ENCODE results near the gene ABHD14A. TPM values are rescaled to one million over a fixed set of nuclear protein-coding genes. Genes with fewer than 3 reads are reported as not detected.

ABHD14A gene
- total and polyA plus RNA-seq, 5 experiments from 2014 or later, result 17.7 to 100 (median 94.6) TPM

DNA sequence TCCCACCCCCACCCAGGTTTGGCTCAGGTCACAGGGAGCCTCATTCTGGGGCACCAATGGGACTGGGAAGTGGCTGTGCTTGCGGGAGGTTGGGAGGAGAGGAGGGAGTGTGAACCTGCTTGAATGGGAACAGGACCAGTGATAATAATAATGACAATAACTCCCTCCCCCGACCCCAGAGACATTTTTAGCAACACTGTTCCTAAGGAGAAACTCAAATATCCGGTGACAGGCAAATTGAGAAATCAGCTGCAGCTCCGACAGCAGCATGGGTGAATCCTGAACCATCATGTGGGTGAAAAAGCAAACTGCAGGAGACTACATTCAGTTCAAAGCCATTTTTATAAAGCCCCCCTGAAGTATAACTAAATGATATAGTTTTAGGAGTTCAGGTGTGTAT lies 32.4 kb downstream of the ABHD14A start:
- Mint-ChIP-seq H3K4me1 (peaks cover 0 to 13% (median 7%) of the 10 kb centered on the region in 4 donors), H3K27ac (no peak overlapping the region), H3K36me3 (no peaks in the 10 kb centered on the region), H3K27me3 (no peaks in the 10 kb centered on the region), H3K9me3 (peaks cover 0 to 3% (median 0%) of the 10 kb centered on the region in 9 donors), H3K4me3 (no peak overlapping the region)
- POLR2A ChIA-PET, result interaction anchor here (1.1 kb wide), 1 partner anchor 47 kb away, joined by 4 read pairs; no protein-coding TSS in a partner anchor
- DNase-seq (no peak), ATAC-seq (no peak)

- peaks cover 0 to 9% (median 7%) of the 10 kb centered on the region in 4 donors for H3K4me1 Mint-ChIP-seq
- peaks cover 0 to 3% (median 0%) of the 10 kb centered on the region in 9 donors for H3K9me3 Mint-ChIP-seq
- ATAC-seq (no peak), DNase-seq (no peak)
- no peaks in the 10 kb centered on the region for H3K27me3 Mint-ChIP-seq
- POLR2A ChIA-PET, result no interaction called here
- H3K4me3 Mint-ChIP-seq, result peak overlapping the region in 1 of 10 donors; percentile 9
- peak overlapping the region in 1 of 10 donors; percentile 44 for H3K27ac Mint-ChIP-seq
- H3K36me3 Mint-ChIP-seq, result no peaks in the 10 kb centered on the region
These were observed 35.6 kb downstream of the ABHD14A start for GRCh38 chr3:52010431-52010830.

- H3K27me3 Mint-ChIP-seq, result no peaks in the 10 kb centered on the region
- no peak for ATAC-seq
- H3K9me3 Mint-ChIP-seq, result peaks cover 0 to 3% (median 0%) of the 10 kb centered on the region in 9 donors
- POLR2A ChIA-PET, result interaction anchor here (1.2 to 1.6 kb wide), 2 partner anchors 17 to 71 kb away, joined by 3 to 6 read pairs; partner anchors contain the start of genes PARP3, RPL29 and RRP9
- H3K36me3 Mint-ChIP-seq, result no peaks in the 10 kb centered on the region
- no peak for DNase-seq
- peak overlapping the region in 1 of 10 donors; percentile 86 for H3K27ac Mint-ChIP-seq
- no peak overlapping the region for H3K4me3 Mint-ChIP-seq
- H3K4me1 Mint-ChIP-seq, result no peaks in the 10 kb centered on the region
These were observed 37.8 kb downstream of the ABHD14A start for GRCh38 chr3:52012699-52013098.

- Mint-ChIP-seq H3K4me3 (no peak overlapping the region), H3K27ac (peak overlapping the region in 2 of 10 donors; percentile 56 to 76), H3K27me3 (no peaks in the 10 kb centered on the region), H3K36me3 (no peaks in the 10 kb centered on the region), H3K4me1 (no peaks in the 10 kb centered on the region), H3K9me3 (peaks cover 0 to 3% (median 0%) of the 10 kb centered on the region in 9 donors)
- DNase-seq, result no peak
- ATAC-seq, result no peak
- POLR2A ChIA-PET, result no interaction called here
These were observed 39.1 kb downstream of the ABHD14A start for GRCh38 chr3:52013802-52014598.

GRCh38 chr3:52014613-52015012 lies 39.7 kb downstream of the ABHD14A start:
- POLR2A ChIA-PET, result no interaction called here

DNA sequence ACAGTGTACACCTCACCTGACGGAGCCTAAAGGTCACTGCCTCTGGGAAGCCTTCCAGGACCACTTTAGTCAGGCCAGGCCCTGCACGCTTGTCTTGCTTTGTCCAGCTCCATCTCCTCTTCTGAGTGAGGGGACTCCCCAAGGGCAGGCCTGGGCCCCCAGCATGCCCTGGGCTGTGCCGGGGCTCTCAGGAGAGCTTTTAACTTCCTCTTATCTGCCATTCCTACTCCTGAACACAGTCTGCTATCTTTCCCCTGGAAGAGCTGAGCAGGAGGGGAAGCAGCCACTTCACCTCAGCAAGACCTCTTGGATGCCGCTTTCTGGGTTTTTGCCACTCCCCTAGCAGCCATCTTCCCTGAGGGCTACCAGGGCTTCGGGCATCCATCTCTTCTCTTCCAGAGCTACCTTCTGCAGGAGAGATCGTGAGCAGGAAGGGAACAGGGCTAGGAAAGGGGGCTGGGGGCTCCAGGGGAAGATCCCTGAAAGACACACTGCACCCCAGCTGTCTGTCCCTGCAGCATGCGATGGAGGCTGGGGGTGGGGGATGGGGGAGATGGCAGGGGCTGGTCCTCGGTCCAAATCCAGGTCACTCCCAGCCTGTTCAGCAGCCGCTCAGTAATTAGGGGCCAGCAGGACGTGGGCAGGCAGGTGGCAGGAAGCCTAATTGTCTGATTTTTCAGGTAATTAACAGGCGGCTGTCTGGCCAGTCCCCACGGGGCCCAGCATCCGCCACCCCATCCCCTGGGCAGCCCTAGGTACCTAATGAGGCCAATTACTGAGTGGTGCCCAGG lies 40.8 kb downstream of the ABHD14A start:
- DNase-seq, result no peak
- H3K4me1 Mint-ChIP-seq, result no peaks in the 10 kb centered on the region
- no peak overlapping the region for H3K4me3 Mint-ChIP-seq
- no peak for ATAC-seq
- H3K27me3 Mint-ChIP-seq, result no peaks in the 10 kb centered on the region
- H3K27ac Mint-ChIP-seq, result peak overlapping the region in 1 of 10 donors; percentile 50
- POLR2A ChIA-PET, result interaction anchor here (1.2 kb wide), 1 partner anchor 51 kb away, joined by 3 read pairs; no protein-coding TSS in a partner anchor
- H3K9me3 Mint-ChIP-seq, result peaks cover 0 to 3% (median 0%) of the 10 kb centered on the region in 9 donors
- no peaks in the 10 kb centered on the region for H3K36me3 Mint-ChIP-seq

More at GRCh38 chr3:52014613-52015012, 39.7 kb downstream of the ABHD14A start:
- Mint-ChIP-seq H3K9me3 (peaks cover 0 to 3% (median 0%) of the 10 kb centered on the region in 9 donors), H3K4me3 (no peak overlapping the region), H3K27ac (no peak overlapping the region), H3K27me3 (no peaks in the 10 kb centered on the region), H3K4me1 (no peaks in the 10 kb centered on the region), H3K36me3 (no peaks in the 10 kb centered on the region)
- DNase-seq (no peak), ATAC-seq (no peak)

- DNase-seq, result no peak
- Mint-ChIP-seq H3K4me1 (no peaks in the 10 kb centered on the region), H3K36me3 (no peaks in the 10 kb centered on the region), H3K4me3 (no peak overlapping the region), H3K27me3 (no peaks in the 10 kb centered on the region), H3K27ac (no peak overlapping the region), H3K9me3 (no peaks in the 10 kb centered on the region)
- POLR2A ChIA-PET, result no interaction called here
- ATAC-seq, result no peak
These were observed 42.7 kb downstream of the ABHD14A start for GRCh38 chr3:52017586-52017985.

- Mint-ChIP-seq H3K9me3 (no peaks in the 10 kb centered on the region), H3K4me1 (peaks cover 0 to 2% (median 0%) of the 10 kb centered on the region in 4 donors), H3K4me3 (no peak overlapping the region), H3K36me3 (no peaks in the 10 kb centered on the region), H3K27me3 (no peaks in the 10 kb centered on the region), H3K27ac (no peak overlapping the region)
- no peak for ATAC-seq
- POLR2A ChIA-PET, result no interaction called here
- no peak for DNase-seq
These were observed 43.6 kb downstream of the ABHD14A start for GRCh38 chr3:52018319-52019000.

GRCh38 chr3:52019352-52020080 lies 44.7 kb downstream of the ABHD14A start:
- no peak for DNase-seq
- no peaks in the 10 kb centered on the region for H3K9me3 Mint-ChIP-seq
- no peak overlapping the region for H3K4me3 Mint-ChIP-seq
- no peak overlapping the region for H3K27ac Mint-ChIP-seq
- no peaks in the 10 kb centered on the region for H3K36me3 Mint-ChIP-seq
- H3K27me3 Mint-ChIP-seq, result no peaks in the 10 kb centered on the region
- no peak for ATAC-seq
- peaks cover 0 to 5% (median under 1%) of the 10 kb centered on the region in 4 donors for H3K4me1 Mint-ChIP-seq
- POLR2A ChIA-PET, result interaction anchor here (0.6 kb wide), 1 partner anchor 8 kb away, joined by 5 read pairs; no protein-coding TSS in a partner anchor

GRCh38 chr3:52020796-52021195 lies 45.9 kb downstream of the ABHD14A start:
- no peak for ATAC-seq
- Mint-ChIP-seq H3K27ac (no peak overlapping the region), H3K4me3 (no peak overlapping the region), H3K36me3 (no peaks in the 10 kb centered on the region), H3K4me1 (peaks cover 0 to 5% (median under 1%) of the 10 kb centered on the region in 4 donors), H3K9me3 (no peaks in the 10 kb centered on the region), H3K27me3 (no peaks in the 10 kb centered on the region)
- POLR2A ChIA-PET, result no interaction called here
- DNase-seq, result no peak

- Mint-ChIP-seq H3K27ac (peak overlapping the region in 1 of 10 donors; percentile 60), H3K4me3 (no peak overlapping the region), H3K36me3 (no peaks in the 10 kb centered on the region), H3K27me3 (no peaks in the 10 kb centered on the region), H3K9me3 (no peaks in the 10 kb centered on the region), H3K4me1 (peaks cover 0 to 5% (median 2%) of the 10 kb centered on the region in 4 donors)
- ATAC-seq, result no peak
- POLR2A ChIA-PET, result no interaction called here
- no peak for DNase-seq
These were observed 46.8 kb downstream of the ABHD14A start for GRCh38 chr3:52021489-52022268.

Measured in naive thymus-derived CD8-positive, alpha-beta T cell (primary cell).